GM12872 (cell line): ENCODE results near the gene STK11IP.

Experiments used
- TF ChIP-seq, protein P1 (sequence below): IDR thresholded peaks from 3 replicates; pipeline ENCODE4 v1.5.1; 2011; ENCODE audit warnings: low read depth, mild to moderate bottlenecking, low read length, moderate library complexity; ENCODE audit not compliant: insufficient read depth

The STK11IP gene

DNA sequence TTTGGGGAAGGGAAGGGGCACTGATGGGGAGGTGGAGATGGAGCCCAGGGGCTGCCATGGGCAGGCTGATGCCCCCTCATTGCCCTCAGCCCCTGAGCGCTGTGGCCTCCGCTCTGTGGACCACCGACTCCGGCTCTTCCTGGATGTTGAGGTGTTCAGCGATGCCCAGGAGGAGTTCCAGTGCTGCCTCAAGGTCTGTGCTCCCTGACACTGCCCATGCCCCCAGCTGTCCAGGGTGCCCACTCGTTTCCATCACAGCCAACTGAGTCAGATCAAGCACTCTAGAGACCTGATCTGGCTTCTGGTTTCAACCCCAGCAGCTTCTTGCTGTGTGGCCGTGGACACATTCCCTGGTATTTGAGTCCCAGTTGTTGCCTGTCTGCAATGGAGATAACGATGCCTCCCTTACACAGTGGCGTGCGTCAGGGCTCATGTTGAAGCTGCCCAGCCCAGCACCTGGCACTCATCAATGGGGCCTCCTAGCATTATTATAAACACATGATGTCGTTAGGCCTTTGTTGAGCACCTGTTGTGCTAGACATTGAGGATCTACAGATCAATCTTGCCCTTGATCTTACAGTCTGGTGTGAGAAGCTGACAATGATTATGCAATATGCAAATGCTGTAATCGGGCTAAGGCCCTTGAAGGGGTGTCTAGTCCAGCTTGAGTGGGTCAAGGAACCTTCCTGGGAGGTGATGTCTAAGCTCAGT, 14.4 kb downstream of the STK11IP start:
- TF ChIP-seq, protein P1, sequence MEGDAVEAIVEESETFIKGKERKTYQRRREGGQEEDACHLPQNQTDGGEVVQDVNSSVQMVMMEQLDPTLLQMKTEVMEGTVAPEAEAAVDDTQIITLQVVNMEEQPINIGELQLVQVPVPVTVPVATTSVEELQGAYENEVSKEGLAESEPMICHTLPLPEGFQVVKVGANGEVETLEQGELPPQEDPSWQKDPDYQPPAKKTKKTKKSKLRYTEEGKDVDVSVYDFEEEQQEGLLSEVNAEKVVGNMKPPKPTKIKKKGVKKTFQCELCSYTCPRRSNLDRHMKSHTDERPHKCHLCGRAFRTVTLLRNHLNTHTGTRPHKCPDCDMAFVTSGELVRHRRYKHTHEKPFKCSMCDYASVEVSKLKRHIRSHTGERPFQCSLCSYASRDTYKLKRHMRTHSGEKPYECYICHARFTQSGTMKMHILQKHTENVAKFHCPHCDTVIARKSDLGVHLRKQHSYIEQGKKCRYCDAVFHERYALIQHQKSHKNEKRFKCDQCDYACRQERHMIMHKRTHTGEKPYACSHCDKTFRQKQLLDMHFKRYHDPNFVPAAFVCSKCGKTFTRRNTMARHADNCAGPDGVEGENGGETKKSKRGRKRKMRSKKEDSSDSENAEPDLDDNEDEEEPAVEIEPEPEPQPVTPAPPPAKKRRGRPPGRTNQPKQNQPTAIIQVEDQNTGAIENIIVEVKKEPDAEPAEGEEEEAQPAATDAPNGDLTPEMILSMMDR = no peak

DNA sequence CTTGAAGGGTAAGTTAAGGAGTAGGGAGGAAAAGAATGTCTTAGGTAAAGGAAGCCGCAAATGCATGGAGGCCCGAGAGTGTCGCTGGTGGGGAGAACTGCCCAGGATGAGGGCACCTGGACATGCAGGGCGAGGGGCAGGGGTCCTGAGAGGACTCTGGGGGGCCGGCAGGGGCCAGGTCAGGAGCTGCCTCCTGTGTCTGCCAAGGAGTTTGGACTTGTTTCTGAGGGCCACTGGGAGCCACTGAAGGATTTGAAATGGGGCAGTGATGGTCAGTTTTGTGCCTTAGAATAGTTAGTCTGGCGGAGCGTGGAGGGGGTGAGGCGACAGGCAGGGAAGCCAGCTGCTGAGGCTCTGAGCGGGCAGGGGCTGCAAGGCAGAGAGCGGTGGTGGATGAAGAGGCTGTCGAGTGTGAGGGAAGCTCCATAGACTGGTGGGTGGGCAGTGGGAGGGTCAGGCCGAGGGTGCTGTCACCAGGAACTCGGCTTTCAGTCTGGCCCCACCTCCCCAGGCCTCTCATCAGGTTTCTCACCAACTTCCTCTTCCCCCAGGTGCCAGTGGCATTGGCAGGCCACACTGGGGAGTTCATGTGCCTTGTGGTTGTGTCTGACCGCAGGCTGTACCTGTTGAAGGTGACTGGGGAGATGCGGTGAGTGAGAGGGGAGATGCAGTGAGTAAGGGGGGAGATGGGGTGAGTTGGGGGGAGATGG, 15.1 kb downstream of the STK11IP start:
- TF ChIP-seq, protein P1 = no peak

DNA sequence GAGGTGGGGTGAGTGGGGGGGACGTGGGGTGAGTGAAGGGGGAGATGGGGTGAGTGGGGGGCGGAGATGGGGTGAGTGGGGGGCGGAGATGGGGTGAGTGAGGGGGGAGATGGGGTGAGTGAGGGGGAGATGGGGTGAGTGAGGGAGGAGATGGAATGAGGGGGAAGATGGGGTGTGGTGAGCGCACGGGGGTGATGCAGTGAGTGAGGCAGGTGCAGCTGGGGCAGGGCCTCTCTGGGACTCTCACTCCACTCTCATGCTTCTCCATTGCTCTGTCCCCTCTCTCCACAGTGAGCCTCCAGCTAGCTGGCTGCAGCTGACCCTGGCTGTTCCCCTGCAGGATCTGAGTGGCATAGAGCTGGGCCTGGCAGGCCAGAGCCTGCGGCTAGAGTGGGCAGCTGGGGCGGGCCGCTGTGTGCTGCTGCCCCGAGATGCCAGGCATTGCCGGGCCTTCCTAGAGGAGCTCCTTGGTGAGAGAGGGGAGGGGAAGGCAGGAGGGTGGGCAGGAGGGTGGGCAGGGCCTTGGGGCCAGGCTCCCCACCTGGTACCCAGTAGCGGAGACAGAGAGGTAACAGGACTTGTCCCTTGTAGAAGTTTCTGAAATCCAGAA, 15.9 kb downstream of the STK11IP start:
- TF ChIP-seq, protein P1 = no peak

DNA sequence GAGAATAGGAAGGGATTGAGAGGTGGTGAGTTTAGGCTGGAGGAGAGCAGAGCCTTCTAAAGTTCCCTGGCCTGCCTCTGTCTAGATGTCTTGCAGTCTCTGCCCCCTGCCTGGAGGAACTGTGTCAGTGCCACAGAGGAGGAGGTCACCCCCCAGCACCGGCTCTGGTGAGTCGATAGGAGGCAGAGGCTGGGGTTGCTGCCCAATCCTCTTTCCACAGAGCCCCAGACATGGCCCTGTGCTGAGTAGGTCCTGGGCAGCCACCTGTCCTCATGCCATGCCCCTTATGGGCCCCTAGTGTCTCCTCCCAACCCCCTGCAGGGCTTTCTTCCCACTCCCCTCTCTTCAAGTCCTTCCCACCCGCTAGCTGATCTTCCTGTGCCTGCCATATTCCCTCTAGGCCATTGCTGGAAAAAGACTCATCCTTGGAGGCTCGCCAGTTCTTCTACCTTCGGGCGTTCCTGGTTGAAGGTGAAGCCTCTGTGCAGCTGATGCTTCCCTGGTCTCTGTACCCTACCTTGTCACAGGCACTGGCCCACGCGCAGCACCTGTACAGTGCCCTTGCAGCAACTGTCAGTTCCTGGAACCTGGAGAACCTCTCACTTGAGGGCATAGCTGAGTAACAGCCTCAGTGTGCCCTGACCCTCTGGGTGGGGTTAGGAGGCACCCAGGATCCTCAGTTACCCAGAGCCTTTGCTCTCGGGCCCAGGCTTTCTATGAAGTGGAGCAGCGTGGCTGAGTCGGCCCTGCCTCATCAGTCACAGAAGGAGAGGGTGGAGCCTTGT, 16.6 kb downstream of the STK11IP start:
- TF ChIP-seq, protein P1 = no peak

DNA sequence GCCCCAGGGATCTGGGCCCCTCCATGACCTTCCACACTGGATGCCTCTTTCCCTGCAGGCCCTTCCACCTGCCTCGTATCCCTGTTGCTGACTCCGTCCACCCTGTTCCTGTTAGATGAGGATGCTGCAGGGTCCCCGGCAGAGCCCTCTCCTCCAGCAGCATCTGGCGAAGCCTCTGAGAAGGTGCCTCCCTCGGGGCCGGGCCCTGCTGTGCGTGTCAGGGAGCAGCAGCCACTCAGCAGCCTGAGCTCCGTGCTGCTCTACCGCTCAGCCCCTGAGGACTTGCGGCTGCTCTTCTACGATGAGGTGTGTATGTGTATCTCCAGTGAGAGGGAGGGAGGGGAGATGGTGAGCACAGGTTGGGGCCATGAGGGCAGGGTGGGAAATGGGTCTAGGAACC, 17.4 kb downstream of the STK11IP start:
- TF ChIP-seq, protein P1 = no peak

DNA sequence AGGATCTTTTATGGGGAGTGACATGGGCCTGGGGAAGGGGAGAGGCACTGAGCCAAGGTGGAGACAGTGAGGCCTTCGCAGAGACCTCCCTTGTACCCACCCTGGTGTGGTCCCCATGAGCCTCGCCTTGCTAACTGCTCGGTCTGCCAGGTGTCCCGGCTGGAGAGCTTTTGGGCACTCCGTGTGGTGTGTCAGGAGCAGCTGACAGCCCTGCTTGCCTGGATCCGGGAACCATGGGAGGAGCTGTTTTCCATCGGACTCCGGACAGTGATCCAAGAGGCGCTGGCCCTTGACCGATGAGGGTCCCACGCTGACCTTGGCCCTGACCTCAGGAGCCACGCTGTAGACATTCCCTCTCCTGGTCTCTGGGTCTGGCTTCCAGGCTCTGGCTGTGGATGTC, 18.2 kb downstream of the STK11IP start:
- TF ChIP-seq, protein P1 = no peak

- TF ChIP-seq, protein P1 = no peak
Observed at GRCh38 chr2:219616550-219616949, 18.9 kb downstream of the STK11IP start.
